ENCODE measurements around the gene TOMM22. TPM values are rescaled to one million over a fixed set of nuclear protein-coding genes. Genes with fewer than 3 reads are reported as not detected.

Gene TOMM22
- polyA plus RNA-seq, 2 donors: 14.4 to 41.1 TPM

- Histone ChIP-seq H3K4me1 (ENCODE audit: control insufficient read depth in 2 of 2, insufficient read depth in 2 of 2, low read length in 1 of 2) (peaks cover 4 to 6% of the 10 kb centered on the region in 2 donors), H3K27ac (ENCODE audit: low read depth in 2 of 2, low read length in 1 of 2) (peak within 1 kb of the TSS; percentile 97 to 99), H3K4me3 (ENCODE audit: low read depth in 1 of 2, low read length in 2 of 2) (peak within 1 kb of the TSS; percentile 61 to 81), H3K36me3 (ENCODE audit: control insufficient read depth in 2 of 2, insufficient read depth in 2 of 2, low read length in 1 of 2) (no peaks in the 10 kb centered on the region), H3K9me3 (ENCODE audit: control insufficient read depth in 2 of 2, insufficient read depth in 1 of 2, low read depth in 1 of 2, low read length in 1 of 2) (no peaks in the 10 kb centered on the region), H3K27me3 (ENCODE audit: control insufficient read depth in 1 of 2, insufficient read depth in 2 of 2, low read length in 2 of 2) (no peaks in the 10 kb centered on the region)
- WGBS, 2 donors: 1% methylated on average over 86 to 94 of the region's 94 CpGs
Measured at GRCh38 chr22:38700789-38701628, 19.3 kb downstream of the TOMM22 start, which contains the start of gene JOSD1. TSS of gene JOSD1 (minus strand) at chr22:38700943. CDS start at chr22:38699987, 956 bp downstream.

GRCh38 chr22:38704654-38705234, 23.0 kb downstream of the TOMM22 start:
- 10 to 12% methylated on average over 10 of the region's 10 CpGs for WGBS, 2 donors
- Histone ChIP-seq H3K4me3 (ENCODE audit: low read depth in 1 of 2, low read length in 2 of 2) (peak overlapping the region in 1 of 2 donors; percentile 21), H3K9me3 (ENCODE audit: control insufficient read depth in 2 of 2, insufficient read depth in 1 of 2, low read depth in 1 of 2, low read length in 1 of 2) (no peaks in the 10 kb centered on the region), H3K36me3 (ENCODE audit: control insufficient read depth in 2 of 2, insufficient read depth in 2 of 2, low read length in 1 of 2) (peaks cover 0 to 3% of the 10 kb centered on the region in 2 donors), H3K4me1 (ENCODE audit: control insufficient read depth in 2 of 2, insufficient read depth in 2 of 2, low read length in 1 of 2) (peaks cover 0 to 7% of the 10 kb centered on the region in 2 donors), H3K27ac (ENCODE audit: low read depth in 2 of 2, low read length in 1 of 2) (peak overlapping the region; percentile 80 to 93), H3K27me3 (ENCODE audit: control insufficient read depth in 1 of 2, insufficient read depth in 2 of 2, low read length in 2 of 2) (no peaks in the 10 kb centered on the region)

GRCh38 chr22:38705235-38706100, 23.7 kb downstream of the TOMM22 start, which contains the start of gene GTPBP1:
TSS of gene GTPBP1 (plus strand) at chr22:38705944. CDS start at chr22:38705956, 12 bp downstream.
- no peaks in the 10 kb centered on the region for H3K9me3 ChIP-seq (ENCODE audit: control insufficient read depth in 2 of 2, insufficient read depth in 1 of 2, low read depth in 1 of 2, low read length in 1 of 2)
- H3K27ac ChIP-seq (ENCODE audit: low read depth in 2 of 2, low read length in 1 of 2): peak within 1 kb of the TSS; percentile 96 to 97
- H3K36me3 ChIP-seq (ENCODE audit: control insufficient read depth in 2 of 2, insufficient read depth in 2 of 2, low read length in 1 of 2): peaks cover 0 to 3% of the 10 kb centered on the region in 2 donors
- H3K4me3 ChIP-seq (ENCODE audit: low read depth in 1 of 2, low read length in 2 of 2): peak within 1 kb of the TSS; percentile 86 to 97
- peaks cover 0 to 7% of the 10 kb centered on the region in 2 donors for H3K4me1 ChIP-seq (ENCODE audit: control insufficient read depth in 2 of 2, insufficient read depth in 2 of 2, low read length in 1 of 2)
- 0% methylated on average over 55 of the region's 55 CpGs for WGBS, 2 donors
- H3K27me3 ChIP-seq (ENCODE audit: control insufficient read depth in 1 of 2, insufficient read depth in 2 of 2, low read length in 2 of 2): no peaks in the 10 kb centered on the region

GRCh38 chr22:38706101-38706900, 24.5 kb downstream of the TOMM22 start:
- Histone ChIP-seq H3K36me3 (ENCODE audit: control insufficient read depth in 2 of 2, insufficient read depth in 2 of 2, low read length in 1 of 2) (peaks cover 0 to 3% of the 10 kb centered on the region in 2 donors), H3K27ac (ENCODE audit: low read depth in 2 of 2, low read length in 1 of 2) (peak overlapping the region; percentile 96 to 97), H3K4me1 (ENCODE audit: control insufficient read depth in 2 of 2, insufficient read depth in 2 of 2, low read length in 1 of 2) (peaks cover 0 to 7% of the 10 kb centered on the region in 2 donors), H3K9me3 (ENCODE audit: control insufficient read depth in 2 of 2, insufficient read depth in 1 of 2, low read depth in 1 of 2, low read length in 1 of 2) (no peaks in the 10 kb centered on the region), H3K4me3 (ENCODE audit: low read depth in 1 of 2, low read length in 2 of 2) (peak overlapping the region; percentile 86 to 97), H3K27me3 (ENCODE audit: control insufficient read depth in 1 of 2, insufficient read depth in 2 of 2, low read length in 2 of 2) (no peaks in the 10 kb centered on the region)
- 0% methylated on average over 62 to 80 of the region's 80 CpGs for WGBS, 2 donors

GRCh38 chr22:38706901-38707195, 25.1 kb downstream of the TOMM22 start:
- Histone ChIP-seq H3K4me1 (ENCODE audit: control insufficient read depth in 2 of 2, insufficient read depth in 2 of 2, low read length in 1 of 2) (peaks cover 0 to 7% of the 10 kb centered on the region in 2 donors), H3K27ac (ENCODE audit: low read depth in 2 of 2, low read length in 1 of 2) (peak overlapping the region; percentile 96 to 97), H3K36me3 (ENCODE audit: control insufficient read depth in 2 of 2, insufficient read depth in 2 of 2, low read length in 1 of 2) (peaks cover 0 to 3% of the 10 kb centered on the region in 2 donors), H3K9me3 (ENCODE audit: control insufficient read depth in 2 of 2, insufficient read depth in 1 of 2, low read depth in 1 of 2, low read length in 1 of 2) (no peaks in the 10 kb centered on the region), H3K4me3 (ENCODE audit: low read depth in 1 of 2, low read length in 2 of 2) (peak overlapping the region; percentile 86 to 97), H3K27me3 (ENCODE audit: control insufficient read depth in 1 of 2, insufficient read depth in 2 of 2, low read length in 2 of 2) (no peaks in the 10 kb centered on the region)
- WGBS, 2 donors: 1 to 3% methylated on average over 4 of the region's 4 CpGs

- WGBS, 2 donors: 23 to 26% methylated on average over 2 of the region's 2 CpGs
- H3K27me3 ChIP-seq (ENCODE audit: control insufficient read depth in 1 of 2, insufficient read depth in 2 of 2, low read length in 2 of 2): no peaks in the 10 kb centered on the region
- H3K9me3 ChIP-seq (ENCODE audit: control insufficient read depth in 2 of 2, insufficient read depth in 1 of 2, low read depth in 1 of 2, low read length in 1 of 2): no peaks in the 10 kb centered on the region
- peak overlapping the region; percentile 34 to 86 for H3K4me3 ChIP-seq (ENCODE audit: low read depth in 1 of 2, low read length in 2 of 2)
- H3K27ac ChIP-seq (ENCODE audit: low read depth in 2 of 2, low read length in 1 of 2): peak overlapping the region; percentile 91 to 97
- H3K36me3 ChIP-seq (ENCODE audit: control insufficient read depth in 2 of 2, insufficient read depth in 2 of 2, low read length in 1 of 2): peaks cover 0 to 3% of the 10 kb centered on the region in 2 donors
- H3K4me1 ChIP-seq (ENCODE audit: control insufficient read depth in 2 of 2, insufficient read depth in 2 of 2, low read length in 1 of 2): peaks cover 0 to 7% of the 10 kb centered on the region in 2 donors
Measured at GRCh38 chr22:38707346-38707745, 25.6 kb downstream of the TOMM22 start.

GRCh38 chr22:38707984-38708383, 26.2 kb downstream of the TOMM22 start:
- Histone ChIP-seq H3K36me3 (ENCODE audit: control insufficient read depth in 2 of 2, insufficient read depth in 2 of 2, low read length in 1 of 2) (peaks cover 3 to 6% of the 10 kb centered on the region in 2 donors), H3K27ac (ENCODE audit: low read depth in 2 of 2, low read length in 1 of 2) (no peak overlapping the region), H3K4me3 (ENCODE audit: low read depth in 1 of 2, low read length in 2 of 2) (peak overlapping the region in 1 of 2 donors; percentile 5), H3K9me3 (ENCODE audit: control insufficient read depth in 2 of 2, insufficient read depth in 1 of 2, low read depth in 1 of 2, low read length in 1 of 2) (no peaks in the 10 kb centered on the region), H3K4me1 (ENCODE audit: control insufficient read depth in 2 of 2, insufficient read depth in 2 of 2, low read length in 1 of 2) (peaks cover 0 to 8% of the 10 kb centered on the region in 2 donors), H3K27me3 (ENCODE audit: control insufficient read depth in 1 of 2, insufficient read depth in 2 of 2, low read length in 2 of 2) (no peaks in the 10 kb centered on the region)
- WGBS, 2 donors: 71 to 81% methylated on average over 3 of the region's 3 CpGs

- Histone ChIP-seq H3K4me1 (ENCODE audit: control insufficient read depth in 2 of 2, insufficient read depth in 2 of 2, low read length in 1 of 2) (peaks cover 0 to 11% of the 10 kb centered on the region in 2 donors), H3K27me3 (ENCODE audit: control insufficient read depth in 1 of 2, insufficient read depth in 2 of 2, low read length in 2 of 2) (no peaks in the 10 kb centered on the region), H3K36me3 (ENCODE audit: control insufficient read depth in 2 of 2, insufficient read depth in 2 of 2, low read length in 1 of 2) (peaks cover 3 to 8% of the 10 kb centered on the region in 2 donors), H3K9me3 (ENCODE audit: control insufficient read depth in 2 of 2, insufficient read depth in 1 of 2, low read depth in 1 of 2, low read length in 1 of 2) (no peaks in the 10 kb centered on the region), H3K4me3 (ENCODE audit: low read depth in 1 of 2, low read length in 2 of 2) (no peak overlapping the region), H3K27ac (ENCODE audit: low read depth in 2 of 2, low read length in 1 of 2) (no peak overlapping the region)
- WGBS, 2 donors: 89 to 93% methylated on average over 3 of the region's 3 CpGs
Measured at GRCh38 chr22:38709306-38709705, 27.5 kb downstream of the TOMM22 start.
